ENCODE data around the gene DUS3L.

DUS3L gene

GRCh38 chr19:5790559-5791520 lies at the start of gene DUS3L:
TSS of gene DUS3L (minus strand) at chr19:5791163. CDS start at chr19:5791141, 22 bp downstream.
- DNase-seq (ENCODE audit: low read depth, low spot score): peak; percentile 98

GRCh38 chr19:5839065-5840017 lies 48.4 kb upstream of the DUS3L start, which contains the start of gene FUT6:
TSS of gene FUT6 (minus strand) at chr19:5839702. CDS start at chr19:5832567, 7,135 bp downstream.
- H3K27ac ChIP-seq: peak within 1 kb of the TSS; percentile 17
- no peak for DNase-seq (ENCODE audit: low read depth, low spot score)

More at GRCh38 chr19:5790559-5791520, at the start of gene DUS3L:
- peak within 1 kb of the TSS; percentile 93 for H3K27ac ChIP-seq

GRCh38 chr19:5838353-5839064 lies 47.5 kb upstream of the DUS3L start:
- peak overlapping the region; percentile 17 for H3K27ac ChIP-seq
- no peak for DNase-seq (ENCODE audit: low read depth, low spot score)

- no peak for DNase-seq (ENCODE audit: low read depth, low spot score)
- no peak overlapping the region for H3K27ac ChIP-seq
Observed at GRCh38 chr19:5837761-5838352, 46.9 kb upstream of the DUS3L start.

GRCh38 chr19:5832527-5833216 lies 41.7 kb upstream of the DUS3L start:
- no peak for DNase-seq (ENCODE audit: low read depth, low spot score)
- no peak overlapping the region for H3K27ac ChIP-seq

GRCh38 chr19:5832061-5832460 lies 41.1 kb upstream of the DUS3L start:
- DNase-seq (ENCODE audit: low read depth, low spot score): no peak
- H3K27ac ChIP-seq: no peak overlapping the region

GRCh38 chr19:5831159-5831558 lies 40.2 kb upstream of the DUS3L start:
- DNase-seq (ENCODE audit: low read depth, low spot score): no peak

GRCh38 chr19:5829567-5830310 lies 38.8 kb upstream of the DUS3L start:
- DNase-seq (ENCODE audit: low read depth, low spot score): no peak
- no peak overlapping the region for H3K27ac ChIP-seq

More at GRCh38 chr19:5831159-5831558, 40.2 kb upstream of the DUS3L start:
- H3K27ac ChIP-seq: no peak overlapping the region

GRCh38 chr19:5828661-5829566 lies 38.0 kb upstream of the DUS3L start:
- no peak for DNase-seq (ENCODE audit: low read depth, low spot score)
- no peak overlapping the region for H3K27ac ChIP-seq

- no peak for DNase-seq (ENCODE audit: low read depth, low spot score)
- no peak overlapping the region for H3K27ac ChIP-seq
Observed at GRCh38 chr19:5827891-5828660, 37.1 kb upstream of the DUS3L start.

GRCh38 chr19:5827342-5827890 lies 36.5 kb upstream of the DUS3L start:
- DNase-seq (ENCODE audit: low read depth, low spot score): no peak
- H3K27ac ChIP-seq: no peak overlapping the region

GRCh38 chr19:5826531-5827341 lies 35.8 kb upstream of the DUS3L start:
- DNase-seq (ENCODE audit: low read depth, low spot score): no peak
- no peak overlapping the region for H3K27ac ChIP-seq

- no peak for DNase-seq (ENCODE audit: low read depth, low spot score)
- no peak overlapping the region for H3K27ac ChIP-seq
Observed at GRCh38 chr19:5825178-5825577, 34.2 kb upstream of the DUS3L start.

GRCh38 chr19:5824751-5825150 lies 33.8 kb upstream of the DUS3L start:
- H3K27ac ChIP-seq: no peak overlapping the region
- no peak for DNase-seq (ENCODE audit: low read depth, low spot score)

- no peak for DNase-seq (ENCODE audit: low read depth, low spot score)
Observed at GRCh38 chr19:5823579-5824281, 32.8 kb upstream of the DUS3L start.

More at GRCh38 chr19:5823579-5824281, 32.8 kb upstream of the DUS3L start:
- H3K27ac ChIP-seq: no peak overlapping the region

All from epithelial cell of prostate (primary cell).